GM13976 (cell line): ENCODE results near the gene MAD1L1.

ENCODE experiments used
- DNase-seq: peaks from one replicate; pipeline ENCODE4 v3.0.0; 2012; ENCODE audit warnings: low spot score
- CTCF ChIP-seq: IDR thresholded peaks from 2 replicates; pipeline ENCODE4 v1.5.1; 2012; ENCODE audit warnings: borderline replicate concordance, mild to moderate bottlenecking; ENCODE audit not compliant: insufficient read depth; ENCODE audit errors: extremely low read depth, missing control alignments, control extremely low read depth
- in situ Hi-C: fragments of 300-500 bp; cut with MboI; formaldehyde crosslinking; loops from one replicate; pipeline ENCODE4 v1.12.0; 2022; ENCODE audit warnings: low sequenced_read_pairs, mixed read lengths, inconsistent platforms; ENCODE audit not compliant: unreplicated experiment

MAD1L1 gene

GRCh38 chr7:1781369-1781768 is 451.4 kb downstream of the MAD1L1 start:
- TF ChIP-seq CTCF: no peak
- DNase-seq: no peak
- in situ Hi-C loops: no loop called here

- DNase-seq: no peak
- TF ChIP-seq CTCF: no peak
- in situ Hi-C loops: no loop called here
These were observed 453.3 kb downstream of the MAD1L1 start for GRCh38 chr7:1779445-1779844.

GRCh38 chr7:1777122-1777521 is 455.6 kb downstream of the MAD1L1 start:
- no peak for TF ChIP-seq CTCF
- in situ Hi-C loops: no loop called here
- DNase-seq: no peak

GRCh38 chr7:1775389-1775788 is 457.4 kb downstream of the MAD1L1 start:
- in situ Hi-C loops: no loop called here
- no peak for TF ChIP-seq CTCF
- DNase-seq: no peak

- TF ChIP-seq CTCF: no peak
- in situ Hi-C loops: no loop called here
- DNase-seq: no peak
These were observed 462.4 kb downstream of the MAD1L1 start for GRCh38 chr7:1770331-1770730.

- no peak for DNase-seq
- TF ChIP-seq CTCF: no peak
- in situ Hi-C loops: no loop called here
These were observed 463.2 kb downstream of the MAD1L1 start for GRCh38 chr7:1769286-1770200.

DNA sequence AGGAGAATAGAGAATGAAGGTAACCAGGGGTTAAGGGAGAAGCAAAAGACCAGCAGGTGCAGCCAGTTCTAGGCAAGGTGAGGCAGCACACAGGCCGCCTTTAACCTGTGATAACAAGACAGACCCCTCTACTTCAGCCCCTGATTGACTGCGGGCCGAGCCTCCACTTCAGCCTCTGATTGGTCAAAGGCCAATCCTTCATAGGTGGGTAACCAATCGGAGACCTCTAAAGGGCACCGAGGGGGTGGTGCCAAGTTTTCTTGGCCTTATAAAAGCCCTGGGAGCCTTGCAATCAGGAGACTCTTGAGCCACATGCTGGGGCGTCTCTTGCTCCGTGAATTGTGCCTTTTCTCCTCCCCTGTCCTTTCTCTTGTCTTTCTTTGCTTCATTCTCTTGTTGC is 463.9 kb downstream of the MAD1L1 start:
- no peak for DNase-seq
- TF ChIP-seq CTCF: no peak
- in situ Hi-C loops: no loop called here
